GM18507 (cell line): ENCODE measurements around the gene TRAF4.

Source experiments
- DNase-seq: peaks from one replicate; pipeline ENCODE4 v3.0.0; 2011; ENCODE audit warnings: low read depth; ENCODE audit not compliant: insufficient read length; ENCODE audit errors: extremely low spot score
- FAIRE-seq: peaks from 2 replicates; lab custom pipeline; 2011; peaks lifted over from hg19 to GRCh38; lab: Jason Lieb, UNC

The TRAF4 gene

DNA sequence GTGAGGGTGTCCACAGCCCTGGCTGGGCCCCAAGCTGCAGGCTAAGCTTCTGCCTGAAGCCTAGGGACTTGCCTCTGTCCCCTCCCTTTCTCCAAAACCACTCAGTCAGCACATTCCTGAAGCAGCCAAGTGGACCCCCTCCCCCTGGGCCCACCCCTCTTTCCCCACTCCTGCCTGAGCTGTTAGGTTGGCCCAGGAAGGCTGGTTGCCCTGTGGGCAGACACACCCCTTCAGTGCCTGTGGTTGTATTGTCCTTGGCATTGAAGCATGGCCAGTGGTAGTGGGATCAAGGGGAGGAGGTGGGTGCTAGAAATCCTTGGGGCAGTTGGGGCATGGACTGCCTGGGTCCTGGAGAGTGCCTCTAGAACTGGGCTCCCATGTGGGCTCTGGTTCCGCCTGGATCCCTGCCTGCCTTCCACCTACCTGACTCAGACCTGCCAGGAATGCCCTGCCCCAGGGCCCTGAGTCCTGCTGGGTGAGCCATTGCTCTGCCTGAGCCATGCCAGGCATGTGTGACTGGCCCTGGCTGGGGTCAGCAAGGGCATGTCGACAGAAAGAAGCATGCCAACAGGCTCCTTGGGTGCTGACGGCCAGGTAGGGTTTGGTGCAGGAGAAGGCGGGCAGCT lies 2.1 kb downstream of the TRAF4 start:
- no peak for FAIRE-seq
- no peak for DNase-seq

GRCh38 chr17:28746611-28747050 lies 2.8 kb downstream of the TRAF4 start:
- DNase-seq = no peak

DNA sequence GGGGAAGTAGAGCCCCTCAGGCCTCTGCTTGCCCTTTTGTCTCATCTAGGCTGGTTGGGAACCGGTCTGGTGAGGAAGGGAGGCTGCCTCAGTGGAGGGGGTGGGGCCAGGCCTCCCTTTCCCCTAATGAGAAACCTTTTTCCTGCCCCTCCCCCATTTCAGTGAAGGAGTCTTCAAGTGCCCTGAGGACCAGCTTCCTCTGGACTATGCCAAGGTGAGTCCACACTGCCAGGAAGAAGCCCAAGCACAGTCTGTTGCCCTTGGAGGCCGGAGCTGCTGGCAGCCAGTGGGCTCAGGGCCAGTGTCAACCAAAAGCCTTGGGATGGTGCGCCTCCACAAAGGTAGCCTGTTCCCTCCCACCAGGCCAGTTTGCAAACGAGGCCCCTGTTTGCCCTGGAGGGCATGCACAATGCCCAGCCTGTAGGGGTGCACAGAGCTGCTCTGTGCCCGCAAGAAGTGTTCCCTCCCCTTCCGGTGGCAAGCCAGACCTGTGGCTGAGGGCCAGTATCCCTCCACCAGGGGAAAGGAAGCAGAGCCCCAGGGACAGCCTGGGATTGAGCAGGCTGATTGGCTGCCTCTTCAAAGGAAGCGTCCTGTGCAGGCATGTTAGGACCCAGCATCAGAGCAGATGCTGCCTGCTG lies 3.4 kb downstream of the TRAF4 start:
- DNase-seq (no peak), FAIRE-seq (no peak)

More at GRCh38 chr17:28746611-28747050, 2.8 kb downstream of the TRAF4 start:
- FAIRE-seq = no peak

DNA sequence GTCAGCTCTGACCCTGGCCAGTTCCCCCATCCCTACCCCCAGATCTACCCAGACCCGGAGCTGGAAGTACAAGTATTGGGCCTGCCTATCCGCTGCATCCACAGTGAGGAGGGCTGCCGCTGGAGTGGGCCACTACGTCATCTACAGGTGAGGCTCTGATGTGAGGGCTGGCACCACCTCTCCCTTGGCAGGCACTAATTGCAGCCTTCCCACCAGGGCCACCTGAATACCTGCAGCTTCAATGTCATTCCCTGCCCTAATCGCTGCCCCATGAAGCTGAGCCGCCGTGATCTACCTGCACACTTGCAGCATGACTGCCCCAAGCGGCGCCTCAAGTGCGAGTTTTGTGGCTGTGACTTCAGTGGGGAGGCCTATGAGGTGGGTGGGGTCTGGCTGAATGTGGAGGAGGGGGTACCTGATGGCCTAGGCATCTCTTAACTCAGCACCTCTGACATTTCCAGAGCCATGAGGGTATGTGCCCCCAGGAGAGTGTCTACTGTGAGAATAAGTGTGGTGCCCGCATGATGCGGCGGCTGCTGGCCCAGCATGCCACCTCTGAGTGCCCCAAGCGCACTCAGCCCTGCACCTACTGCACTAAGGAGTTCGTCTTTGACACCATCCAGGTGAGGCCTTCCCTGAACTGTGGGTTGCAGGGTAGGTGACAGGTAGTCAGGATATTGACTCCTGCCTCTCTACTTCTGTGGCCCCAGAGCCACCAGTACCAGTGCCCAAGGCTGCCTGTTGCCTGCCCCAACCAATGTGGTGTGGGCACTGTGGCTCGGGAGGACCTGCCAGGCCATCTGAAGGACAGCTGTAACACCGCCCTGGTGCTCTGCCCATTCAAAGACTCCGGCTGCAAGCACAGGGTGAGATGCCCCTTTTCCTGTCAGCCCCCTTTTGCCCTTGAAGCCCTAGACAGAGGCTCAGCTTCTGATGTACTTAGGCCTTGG lies 4.3 kb downstream of the TRAF4 start:
- FAIRE-seq (no peak), DNase-seq (no peak)

- FAIRE-seq = no peak
Measured at GRCh38 chr17:28748852-28749515, 5.2 kb downstream of the TRAF4 start.

GRCh38 chr17:28749516-28750177 lies 5.8 kb downstream of the TRAF4 start:
- no peak for DNase-seq
- no peak for FAIRE-seq

More at GRCh38 chr17:28748852-28749515, 5.2 kb downstream of the TRAF4 start:
- DNase-seq = no peak

DNA sequence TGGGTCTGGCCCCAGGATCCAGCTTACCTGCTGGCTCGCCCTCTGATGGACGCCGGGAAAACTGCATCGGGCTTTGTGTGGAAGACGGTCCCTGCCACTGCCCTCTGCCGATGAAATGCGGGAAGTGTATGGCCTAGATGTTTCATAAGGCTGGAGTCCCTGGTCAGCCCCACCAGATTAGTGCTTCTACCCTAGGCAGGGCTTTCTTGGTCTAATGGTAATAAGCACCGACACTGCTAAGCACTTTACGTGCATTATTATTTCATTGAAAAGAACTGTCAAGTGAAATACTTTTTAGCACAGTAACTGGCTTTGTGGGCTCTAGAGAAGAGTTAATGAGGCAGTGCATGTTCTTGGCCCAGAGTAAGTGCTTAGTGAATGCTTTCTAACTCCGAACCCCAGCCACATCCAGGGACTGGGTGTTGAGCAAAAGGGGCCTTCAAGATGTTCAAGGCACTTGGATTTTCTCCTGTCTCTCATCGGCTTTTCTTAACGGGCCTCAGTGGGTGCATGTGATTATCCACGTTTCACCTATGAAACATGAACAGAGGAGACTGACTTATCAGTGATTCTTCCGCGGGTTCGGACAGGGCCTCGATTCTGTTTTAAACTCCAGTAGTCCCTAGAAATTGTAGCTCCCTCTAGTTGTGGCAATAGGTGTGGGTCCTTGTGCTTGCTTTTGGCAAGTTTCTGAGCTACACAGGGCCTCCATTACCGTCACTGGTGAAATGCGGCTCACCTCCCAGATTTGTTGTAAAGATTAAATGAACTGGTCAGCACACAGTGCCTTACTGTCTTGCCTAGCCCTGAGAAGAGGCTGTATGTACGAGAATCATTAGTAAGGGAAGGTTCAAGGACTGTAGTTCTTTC lies 6.6 kb downstream of the TRAF4 start:
- peak; percentile 89 for FAIRE-seq

DNA sequence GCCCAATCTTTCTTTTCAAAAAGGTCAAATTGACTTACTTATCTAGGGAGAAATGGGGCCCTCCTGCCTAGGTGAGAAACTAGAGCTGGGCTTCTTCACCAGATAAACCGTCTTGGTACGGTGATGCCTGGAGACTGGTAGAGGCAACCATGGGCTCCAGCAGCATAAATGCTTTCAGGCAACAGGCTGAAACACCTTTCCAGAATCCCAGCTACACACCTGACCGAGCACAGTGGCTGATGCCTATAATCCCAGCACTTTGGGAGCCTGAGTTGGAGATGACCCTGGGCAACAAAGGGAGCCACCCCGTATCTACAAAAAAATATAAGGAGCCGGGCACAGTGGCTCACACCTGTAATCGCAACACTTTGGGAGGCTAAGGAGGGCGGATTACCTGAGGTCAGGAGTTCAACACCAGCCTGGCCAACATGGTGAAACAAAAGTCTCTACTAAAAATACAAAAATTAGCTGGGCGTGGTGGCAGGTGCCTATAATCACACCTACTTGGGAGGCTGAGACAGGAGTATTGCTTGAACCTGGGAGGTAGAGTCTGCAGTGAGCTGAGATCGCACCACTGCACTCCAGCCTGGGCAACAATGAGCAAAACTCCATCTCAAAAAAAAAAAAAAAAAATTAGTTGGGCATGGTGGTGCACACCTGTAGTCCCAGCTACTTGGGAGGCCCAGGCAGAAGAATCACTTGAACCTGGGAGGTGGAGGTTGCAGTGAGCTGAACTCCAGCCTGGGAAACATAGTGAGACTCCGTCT lies 8.0 kb downstream of the TRAF4 start:
- no peak for FAIRE-seq

More for the DNA sequence above, 6.6 kb downstream of the TRAF4 start:
- no peak for DNase-seq

GRCh38 chr17:28755486-28755885 lies 11.7 kb downstream of the TRAF4 start:
- DNase-seq (no peak), FAIRE-seq (no peak)

More for the DNA sequence above, 8.0 kb downstream of the TRAF4 start:
- no peak for DNase-seq

- no peak for FAIRE-seq
- no peak for DNase-seq
Measured at GRCh38 chr17:28756049-28756804, 12.4 kb downstream of the TRAF4 start.

DNA sequence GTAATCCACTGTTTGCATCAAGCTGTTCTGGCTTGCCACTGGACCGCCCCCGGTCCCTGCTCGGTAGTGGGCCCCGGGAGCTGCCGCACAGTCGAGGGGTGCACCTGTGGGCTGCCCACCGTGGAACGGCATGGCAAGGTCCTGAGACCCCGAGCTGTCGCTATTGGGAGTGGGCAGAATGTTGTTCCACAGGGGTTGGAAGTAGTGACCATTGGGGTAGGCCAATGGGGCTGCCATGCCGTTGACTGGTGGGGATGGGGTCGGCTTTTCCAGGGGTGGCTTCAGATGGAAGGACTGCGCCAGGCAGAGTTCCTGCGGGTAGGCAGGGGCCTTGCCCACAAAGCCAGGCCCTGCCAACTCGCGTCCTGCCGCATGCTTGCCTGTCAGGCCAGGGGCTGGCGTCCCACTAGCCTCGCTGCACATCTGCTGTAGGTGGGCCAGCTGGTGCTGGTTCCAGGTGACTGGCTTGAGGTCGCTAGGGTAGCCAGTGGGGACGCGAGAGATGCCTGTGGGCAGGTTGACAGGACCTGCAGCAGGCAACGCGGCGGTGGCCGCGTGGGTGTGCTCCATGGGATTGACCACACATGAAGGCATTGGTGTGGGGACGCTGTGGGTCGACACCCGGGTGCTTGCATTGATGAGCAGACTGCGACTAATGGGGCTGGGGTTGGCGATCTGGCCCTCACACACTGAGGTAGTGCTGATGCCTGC lies 14.8 kb downstream of the TRAF4 start:
- FAIRE-seq (no peak), DNase-seq (no peak)

DNA sequence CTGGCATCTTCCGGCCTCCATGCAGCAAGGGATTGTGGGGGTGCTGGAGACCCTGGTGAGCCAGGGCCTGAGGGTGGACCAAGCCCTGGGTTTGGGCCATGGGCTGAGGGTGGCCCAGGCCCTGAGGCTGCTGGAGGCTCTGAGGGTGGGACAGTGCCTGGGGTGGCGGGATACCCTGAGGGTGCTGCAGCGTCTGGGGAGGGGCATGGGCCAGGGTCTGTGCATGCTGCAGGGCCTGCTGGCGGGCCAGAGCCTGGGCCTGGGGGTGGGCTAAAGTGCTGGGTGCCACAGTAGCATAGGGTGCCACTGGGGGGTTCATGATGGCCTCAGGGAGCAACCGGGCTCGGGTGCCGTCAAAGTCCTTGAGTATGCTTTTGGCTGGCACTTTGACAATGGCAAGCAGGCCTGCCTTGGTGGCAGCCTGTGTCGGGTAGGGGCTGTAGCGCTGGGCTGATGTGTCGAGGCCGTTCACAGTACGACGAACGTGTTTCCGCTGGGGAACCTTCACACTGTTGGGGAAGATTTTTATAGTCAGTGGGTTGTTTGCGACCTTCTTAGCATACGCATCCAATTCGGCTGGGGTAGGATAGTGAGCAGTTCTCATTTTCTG lies 15.6 kb downstream of the TRAF4 start:
- DNase-seq (no peak), FAIRE-seq (no peak)

GRCh38 chr17:28760601-28761562 lies 17.1 kb downstream of the TRAF4 start:
- DNase-seq = no peak
- FAIRE-seq = peak; percentile 33

DNA sequence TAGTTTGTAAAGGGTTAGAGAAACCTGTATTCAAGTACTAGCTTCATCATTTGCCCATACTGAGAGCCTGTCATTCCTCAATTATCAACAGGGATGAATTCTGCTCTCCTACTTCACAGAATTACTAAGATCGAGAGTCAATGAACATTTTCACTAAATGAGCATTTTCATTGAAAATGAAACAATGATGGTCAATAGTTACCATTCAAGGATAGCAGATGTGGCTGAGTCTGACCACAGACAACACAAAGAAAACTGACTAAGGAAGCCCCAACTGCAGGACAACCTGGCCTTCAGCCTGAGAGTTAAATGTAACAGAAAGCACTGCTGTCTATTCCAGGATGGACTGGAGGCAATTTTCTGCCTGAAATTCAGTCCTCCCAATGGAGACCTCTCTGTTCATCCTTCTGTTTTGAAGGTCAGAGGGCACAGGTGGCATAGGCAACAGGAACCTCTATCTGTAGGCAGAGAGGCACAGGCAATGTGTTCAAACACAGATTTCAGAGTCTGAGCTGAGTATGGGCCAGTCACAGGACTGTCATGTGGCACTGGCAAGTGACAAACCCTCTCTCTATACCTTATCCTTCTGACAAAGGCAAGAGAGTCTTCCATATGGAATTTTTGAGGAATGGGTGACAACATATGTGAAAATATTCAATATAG lies 19.5 kb downstream of the TRAF4 start:
- DNase-seq (no peak), FAIRE-seq (peak; percentile 81)
